ENCODE results near the gene DTX3.

GRCh38 chr12:57576613-57577160 lies 27.9 kb upstream of the DTX3 start:
- TF ChIP-seq, protein P1, sequence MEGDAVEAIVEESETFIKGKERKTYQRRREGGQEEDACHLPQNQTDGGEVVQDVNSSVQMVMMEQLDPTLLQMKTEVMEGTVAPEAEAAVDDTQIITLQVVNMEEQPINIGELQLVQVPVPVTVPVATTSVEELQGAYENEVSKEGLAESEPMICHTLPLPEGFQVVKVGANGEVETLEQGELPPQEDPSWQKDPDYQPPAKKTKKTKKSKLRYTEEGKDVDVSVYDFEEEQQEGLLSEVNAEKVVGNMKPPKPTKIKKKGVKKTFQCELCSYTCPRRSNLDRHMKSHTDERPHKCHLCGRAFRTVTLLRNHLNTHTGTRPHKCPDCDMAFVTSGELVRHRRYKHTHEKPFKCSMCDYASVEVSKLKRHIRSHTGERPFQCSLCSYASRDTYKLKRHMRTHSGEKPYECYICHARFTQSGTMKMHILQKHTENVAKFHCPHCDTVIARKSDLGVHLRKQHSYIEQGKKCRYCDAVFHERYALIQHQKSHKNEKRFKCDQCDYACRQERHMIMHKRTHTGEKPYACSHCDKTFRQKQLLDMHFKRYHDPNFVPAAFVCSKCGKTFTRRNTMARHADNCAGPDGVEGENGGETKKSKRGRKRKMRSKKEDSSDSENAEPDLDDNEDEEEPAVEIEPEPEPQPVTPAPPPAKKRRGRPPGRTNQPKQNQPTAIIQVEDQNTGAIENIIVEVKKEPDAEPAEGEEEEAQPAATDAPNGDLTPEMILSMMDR (IDR thresholded peaks at IDR 0.05), result no peak
- TF ChIP-seq POLR2A (IDR thresholded peaks at IDR 0.05) (no peak), POLR2AphosphoS5 (IDR thresholded peaks at IDR 0.05) (no peak)

All from breast epithelium (tissue), 3 donors.